T-cell (primary cell): ENCODE data around the gene ULK4. TPM values are rescaled to one million over a fixed set of nuclear protein-coding genes. Genes with fewer than 3 reads are reported as not detected.

Experiments used
- ATAC-seq, 4 experiments: fragments of 200-7000 bp in 3 of 4; fragments of 150-1000 bp in 1 of 4; cut with Tn5 transposase; replicated peaks in 1 of 4; 1 replicate in 3 of 4; 2 replicates in 1 of 4; pipeline ENCODE4 v1.10.0; 2021; ENCODE audit warnings: moderate library complexity in 3 of 4, mild to moderate bottlenecking in 2 of 4, moderate number of reproducible peaks in 1 of 4
- CTCF ChIA-PET, 2 donors: fragments of 300-600 bp; sonication (Branson Sonifier 250); formaldehyde crosslinking; loops; one replicate each; lab custom pipeline; 2022; ENCODE audit warnings: antibody characterized with exemption in 2 of 2; lab: Charles Lee
- POLR2A ChIA-PET, 2 donors: fragments of 300-600 bp; sonication (Branson Sonifier 250); formaldehyde crosslinking; loops; one replicate each; lab custom pipeline; 2022; ENCODE audit warnings: antibody characterized with exemption in 2 of 2; lab: Charles Lee
- DNase-seq, 35 experiments: peaks; one replicate each; pipeline versions ENCODE4 v3.0.0 to v3.0.0-alpha.2; 2013 to 2023
- H3K27ac ChIP-seq: one replicate; pipeline ENCODE4 v1.5.1; 2013; ENCODE audit warnings: low read length
- H3K27me3 ChIP-seq, 2 experiments: replicated peaks in 1 of 2; 1 replicate in 1 of 2; 2 replicates in 1 of 2; pipeline versions ENCODE4 v1.6.1 to v1.7.0; 2013; ENCODE audit warnings: low read length in 1 of 2, mixed read lengths in 1 of 2; ENCODE audit not compliant: control insufficient read depth in 2 of 2, insufficient read depth in 2 of 2; ENCODE audit errors: extremely low read depth in 1 of 2
- H3K36me3 ChIP-seq, 2 donors: 1 replicate in 1 of 2; 2 replicates in 1 of 2; pipeline versions ENCODE4 v1.6.1 to v1.7.0; 2013; ENCODE audit warnings: low read length in 1 of 2; ENCODE audit not compliant: control insufficient read depth in 2 of 2, insufficient read depth in 1 of 2; ENCODE audit errors: extremely low read depth in 1 of 2
- H3K4me1 ChIP-seq, 2 experiments: 1 replicate in 1 of 2; 2 replicates in 1 of 2; pipeline versions ENCODE4 v1.6.1 to v1.7.0; 2013; ENCODE audit warnings: low read length in 2 of 2, mixed read lengths in 1 of 2; ENCODE audit not compliant: insufficient read depth in 2 of 2, control insufficient read depth in 1 of 2; ENCODE audit errors: extremely low read depth in 1 of 2
- H3K4me3 ChIP-seq, 2 donors: 1 replicate in 1 of 2; 2 replicates in 1 of 2; pipeline versions ENCODE4 v1.5.1 to v1.7.0; 2013; ENCODE audit warnings: mild to moderate bottlenecking in 2 of 2, low read length in 1 of 2, moderate library complexity in 1 of 2; ENCODE audit not compliant: control insufficient read depth in 1 of 2; ENCODE audit errors: extremely low read depth in 1 of 2
- H3K9me3 ChIP-seq: 2 replicates; pipeline ENCODE4 v1.7.0; 2013
- H3K27ac Mint-ChIP-seq, 2 donors: one replicate each; pipeline ENCODE4 v1.8.0; 2020 to 2021; ENCODE audit warnings: mild to moderate bottlenecking in 2 of 2, mixed read lengths in 2 of 2
- H3K27me3 Mint-ChIP-seq, 2 donors: one replicate each; pipeline ENCODE4 v1.8.0; 2021 to 2022; ENCODE audit warnings: mixed read lengths in 2 of 2
- H3K36me3 Mint-ChIP-seq: one replicate; pipeline ENCODE4 v1.8.0; 2021; ENCODE audit warnings: mixed read lengths
- H3K4me1 Mint-ChIP-seq, 3 donors: one replicate each; pipeline ENCODE4 v1.8.0; 2020 to 2022; ENCODE audit warnings: mixed read lengths in 3 of 3, mild to moderate bottlenecking in 1 of 3
- H3K4me3 Mint-ChIP-seq, 3 donors: one replicate each; pipeline ENCODE4 v1.8.0; 2020 to 2022; ENCODE audit warnings: mild to moderate bottlenecking in 3 of 3, mixed read lengths in 3 of 3, moderate library complexity in 3 of 3
- H3K9me3 Mint-ChIP-seq, 3 donors: one replicate each; pipeline ENCODE4 v1.8.0; 2020 to 2022; ENCODE audit warnings: mixed read lengths in 3 of 3
- WGBS: methylation state at CpG from one replicate; pipeline ENCODE4 v1.1.5; 2013; ENCODE audit warnings: missing lambda C conversion rate; ENCODE audit not compliant: insufficient coverage; 5-methylcytosine and 5-hydroxymethylcytosine counted together
- total RNA-seq, 35 experiments: library from RNA in 6 of 35; stranded (reverse) in 6 of 35; fragments of 120-200 nt in 1 of 35; gene quantifications; one replicate each; pipeline versions ENCODE4 v1.2.1 to v1.2.4 and lab custom pipeline; 2013 to 2026

The ULK4 gene
- total RNA-seq, 5 donors from 2014 or later (not counting 1 experiment from before 2014, with no cell fraction given), result 17.5 to 28.2 (median 19.7) TPM

DNA sequence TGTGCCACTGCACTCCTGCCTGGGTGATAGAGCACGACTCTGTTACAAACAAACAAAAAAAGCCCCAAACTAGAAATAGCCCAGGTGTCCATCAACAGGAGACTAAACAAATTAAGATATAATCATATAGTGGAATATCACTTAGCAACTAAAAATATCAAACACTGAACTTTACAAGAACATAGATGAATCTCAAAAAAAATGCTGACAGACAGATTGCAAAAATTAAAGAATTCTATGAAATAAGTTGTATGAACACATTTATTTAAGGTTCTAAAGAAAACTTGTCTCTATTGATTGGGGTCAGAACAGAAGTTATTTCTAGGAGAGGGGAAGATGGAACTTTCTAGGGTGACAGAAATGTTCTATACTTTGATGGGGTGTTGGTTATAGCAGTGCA, 494.4 kb downstream of the ULK4 start:
- no peaks in the 10 kb centered on the region for H3K4me1 ChIP-seq
- ChIA-PET CTCF (no interaction called here), POLR2A (no interaction called here)
- H3K27ac ChIP-seq, result no peak overlapping the region
- Mint-ChIP-seq H3K4me1 (no peaks in the 10 kb centered on the region), H3K4me3 (no peak overlapping the region), H3K36me3 (peaks cover 30% of the 10 kb centered on the region), H3K27ac (no peak overlapping the region), H3K9me3 (peaks cover 14 to 30% (median 25%) of the 10 kb centered on the region in 3 donors), H3K27me3 (no peaks in the 10 kb centered on the region)
- H3K4me3 ChIP-seq, result no peak overlapping the region
- no peaks in the 10 kb centered on the region for H3K36me3 ChIP-seq
- no peaks in the 10 kb centered on the region for H3K27me3 ChIP-seq
- ATAC-seq (no peak), DNase-seq (no peak)
- H3K9me3 ChIP-seq, result peaks cover 3% of the 10 kb centered on the region
- no CpG with 5 or more reads among the region's 1 CpG for WGBS

DNA sequence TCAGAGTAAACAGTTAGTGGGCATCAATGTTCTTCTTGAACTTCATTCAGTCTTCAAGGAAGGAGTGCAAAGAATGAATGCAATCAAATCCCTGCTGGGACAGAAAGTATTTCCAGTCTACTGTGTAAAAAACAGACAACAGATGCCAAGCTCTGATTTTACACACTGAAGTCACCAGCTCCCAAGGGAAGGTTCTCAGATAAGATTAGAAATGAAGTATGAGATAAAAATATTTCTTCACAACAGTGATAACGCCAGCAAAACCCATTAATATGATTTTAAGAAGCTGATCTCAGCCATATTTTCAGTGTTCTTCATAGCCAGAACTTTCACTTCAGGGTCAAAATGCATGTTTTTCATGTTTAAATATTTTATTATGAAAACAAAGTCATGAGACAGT, 497.0 kb downstream of the ULK4 start:
- Mint-ChIP-seq H3K9me3 (peaks cover 9 to 11% (median 11%) of the 10 kb centered on the region in 3 donors), H3K4me3 (no peak overlapping the region), H3K36me3 (peaks cover 37% of the 10 kb centered on the region), H3K4me1 (no peaks in the 10 kb centered on the region), H3K27me3 (no peaks in the 10 kb centered on the region), H3K27ac (no peak overlapping the region)
- POLR2A ChIA-PET, result no interaction called here
- CTCF ChIA-PET, result no interaction called here
- Histone ChIP-seq H3K4me1 (no peaks in the 10 kb centered on the region), H3K27ac (no peak overlapping the region), H3K36me3 (no peaks in the 10 kb centered on the region), H3K27me3 (no peaks in the 10 kb centered on the region), H3K9me3 (no peaks in the 10 kb centered on the region), H3K4me3 (no peak overlapping the region)
- no peak for ATAC-seq
- no CpG with 5 or more reads among the region's 1 CpG for WGBS
- no peak for DNase-seq

DNA sequence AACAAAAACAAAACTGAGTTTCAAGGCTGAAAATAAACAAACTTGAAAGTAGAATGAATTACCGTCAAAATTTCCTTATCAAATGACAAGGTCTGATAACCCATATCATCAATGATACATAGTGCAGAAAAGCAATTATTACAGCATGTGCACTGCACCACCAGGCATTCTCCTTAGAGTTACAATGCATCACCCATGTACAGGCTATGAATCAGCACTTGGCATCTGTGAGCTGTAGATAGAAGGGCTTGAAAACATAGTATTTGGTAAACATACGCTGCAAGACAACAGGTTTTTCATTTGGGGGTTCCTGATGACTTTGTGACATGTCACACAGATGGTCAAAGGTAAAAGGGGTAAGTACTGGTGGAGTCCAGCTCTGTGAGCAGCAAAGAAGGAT, 497.5 kb downstream of the ULK4 start:
- ChIA-PET POLR2A (no interaction called here), CTCF (interaction anchor here in 1 of 2 donors (0.5 kb wide), 1 partner anchor 45 kb away, joined by 4 read pairs; no protein-coding TSS in a partner anchor)
- H3K27ac Mint-ChIP-seq, result no peak overlapping the region
- Histone ChIP-seq H3K27ac (no peak overlapping the region), H3K36me3 (no peaks in the 10 kb centered on the region), H3K4me1 (no peaks in the 10 kb centered on the region), H3K4me3 (no peak overlapping the region), H3K27me3 (no peaks in the 10 kb centered on the region), H3K9me3 (no peaks in the 10 kb centered on the region)
- peaks cover 6 to 7% (median 7%) of the 10 kb centered on the region in 3 donors for H3K9me3 Mint-ChIP-seq
- DNase-seq (no peak), ATAC-seq (no peak)
- peaks cover 37% of the 10 kb centered on the region for H3K36me3 Mint-ChIP-seq
- no peak overlapping the region for H3K4me3 Mint-ChIP-seq
- WGBS, result no CpG with 5 or more reads among the region's 2 CpGs
- no peaks in the 10 kb centered on the region for H3K4me1 Mint-ChIP-seq
- no peaks in the 10 kb centered on the region for H3K27me3 Mint-ChIP-seq

DNA sequence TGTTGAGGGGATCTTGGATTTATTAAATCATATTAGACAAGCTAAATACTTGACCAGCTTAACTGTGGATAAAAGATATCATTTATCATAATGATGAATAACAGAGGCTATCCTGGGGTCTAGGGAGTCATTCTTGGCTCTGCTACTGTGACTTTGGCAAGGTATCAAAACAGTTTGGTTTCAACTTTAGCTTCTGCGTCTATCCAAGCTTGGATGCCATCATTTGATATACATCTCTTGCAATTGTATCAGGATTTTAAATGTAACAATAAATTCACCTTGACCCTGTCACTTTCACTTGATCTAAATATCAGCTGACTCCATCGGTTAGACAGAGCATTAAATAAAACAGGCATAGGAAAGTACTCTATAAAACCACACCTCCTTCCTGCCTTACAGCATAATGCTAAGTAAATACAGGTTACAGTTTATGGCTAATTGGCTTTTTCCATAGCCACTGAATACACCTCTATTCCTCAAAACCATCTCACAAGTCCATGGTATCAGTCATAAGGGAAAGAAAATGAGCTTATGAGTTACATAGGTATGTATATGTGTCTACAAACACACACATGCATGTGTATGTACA, 499.7 kb downstream of the ULK4 start:
- CTCF ChIA-PET, result no interaction called here
- H3K27me3 ChIP-seq, result no peaks in the 10 kb centered on the region
- no CpG with 5 or more reads among the region's 2 CpGs for WGBS
- Mint-ChIP-seq H3K4me3 (no peak overlapping the region), H3K36me3 (peaks cover 34% of the 10 kb centered on the region), H3K27me3 (no peaks in the 10 kb centered on the region), H3K27ac (no peak overlapping the region), H3K4me1 (no peaks in the 10 kb centered on the region), H3K9me3 (no peaks in the 10 kb centered on the region)
- H3K27ac ChIP-seq, result no peak overlapping the region
- no peaks in the 10 kb centered on the region for H3K9me3 ChIP-seq
- H3K4me3 ChIP-seq, result no peak overlapping the region
- no peaks in the 10 kb centered on the region for H3K4me1 ChIP-seq
- ATAC-seq, result no peak
- POLR2A ChIA-PET, result no interaction called here
- no peak for DNase-seq
- no peaks in the 10 kb centered on the region for H3K36me3 ChIP-seq

DNA sequence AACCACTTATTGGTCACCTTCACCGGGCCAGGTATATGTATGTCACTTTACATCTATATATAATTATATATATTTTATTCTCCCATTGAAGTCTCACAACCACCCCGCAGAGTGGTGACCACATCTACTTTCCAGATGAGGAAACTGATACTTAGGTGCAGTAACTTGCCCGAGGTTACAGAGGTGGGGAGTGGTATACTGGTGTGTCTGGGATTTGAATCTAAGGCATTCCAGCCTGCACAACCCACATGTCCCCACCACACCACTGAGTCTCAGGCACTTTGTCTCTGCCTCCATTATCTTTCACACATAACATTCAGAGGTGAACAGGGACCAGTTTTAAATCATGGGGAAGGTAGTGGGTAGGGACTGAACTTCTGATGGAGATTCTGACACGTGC, 501.2 kb downstream of the ULK4 start:
- CTCF ChIA-PET, result no interaction called here
- Mint-ChIP-seq H3K27me3 (no peaks in the 10 kb centered on the region), H3K4me1 (no peaks in the 10 kb centered on the region), H3K27ac (no peak overlapping the region), H3K36me3 (peaks cover 39% of the 10 kb centered on the region), H3K9me3 (no peaks in the 10 kb centered on the region), H3K4me3 (no peak overlapping the region)
- POLR2A ChIA-PET, result no interaction called here
- DNase-seq (no peak), ATAC-seq (no peak)
- Histone ChIP-seq H3K9me3 (no peaks in the 10 kb centered on the region), H3K36me3 (no peaks in the 10 kb centered on the region), H3K27me3 (no peaks in the 10 kb centered on the region), H3K4me1 (no peaks in the 10 kb centered on the region), H3K27ac (no peak overlapping the region), H3K4me3 (no peak overlapping the region)
- no CpG with 5 or more reads among the region's 4 CpGs for WGBS

DNA sequence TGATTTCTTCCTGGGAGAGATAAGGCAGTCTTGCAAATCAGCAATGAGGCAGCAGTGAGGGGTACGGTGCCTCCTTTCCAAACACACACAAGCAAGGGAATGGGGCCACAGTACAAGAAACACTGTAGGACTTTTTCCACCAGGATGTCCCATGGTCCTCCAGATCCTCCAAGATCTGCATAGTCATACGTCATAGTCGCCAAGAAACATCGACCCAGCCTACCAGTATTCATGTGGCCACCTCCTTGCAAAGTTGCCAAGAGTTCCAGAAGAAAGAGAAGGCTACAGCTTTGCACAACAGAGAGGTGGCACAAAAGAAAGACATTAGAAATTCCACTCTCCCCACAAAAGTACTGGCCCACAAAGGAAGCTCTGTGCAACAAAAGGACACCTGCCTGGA, 504.7 kb downstream of the ULK4 start:
- ATAC-seq (no peak), DNase-seq (no peak)
- WGBS, result 100% methylated on average over 3 of the region's 4 CpGs
- Histone ChIP-seq H3K27me3 (no peaks in the 10 kb centered on the region), H3K27ac (no peak overlapping the region), H3K36me3 (no peaks in the 10 kb centered on the region), H3K9me3 (no peaks in the 10 kb centered on the region), H3K4me3 (no peak overlapping the region), H3K4me1 (no peaks in the 10 kb centered on the region)
- Mint-ChIP-seq H3K9me3 (no peaks in the 10 kb centered on the region), H3K4me1 (no peaks in the 10 kb centered on the region), H3K27me3 (no peaks in the 10 kb centered on the region), H3K4me3 (no peak overlapping the region), H3K27ac (no peak overlapping the region), H3K36me3 (peaks cover 47% of the 10 kb centered on the region)
- POLR2A ChIA-PET, result no interaction called here
- CTCF ChIA-PET, result no interaction called here

DNA sequence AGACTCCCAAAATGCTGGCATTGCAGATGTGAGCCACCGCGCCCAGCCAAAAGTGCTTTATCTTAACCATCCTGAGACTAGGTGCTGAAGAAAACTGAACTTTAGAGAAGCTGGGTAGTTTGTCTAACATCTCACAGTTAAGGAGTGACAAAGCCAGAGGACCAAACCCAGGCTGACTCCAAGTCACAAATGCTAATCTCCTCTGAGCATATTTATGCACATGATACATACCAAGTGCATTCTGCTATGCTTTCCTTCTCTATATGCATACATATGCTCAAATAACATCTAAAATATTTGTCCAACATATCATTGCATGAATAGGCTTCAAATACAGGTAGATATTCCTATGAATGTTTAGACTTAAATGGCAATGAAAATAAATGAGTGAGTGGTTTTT, 505.7 kb downstream of the ULK4 start:
- H3K27me3 Mint-ChIP-seq, result no peaks in the 10 kb centered on the region
- H3K36me3 Mint-ChIP-seq, result peaks cover 43% of the 10 kb centered on the region
- ATAC-seq, result no peak

More for the DNA sequence above, 505.7 kb downstream of the ULK4 start:
- no peaks in the 10 kb centered on the region for H3K4me1 Mint-ChIP-seq
- Histone ChIP-seq H3K36me3 (no peaks in the 10 kb centered on the region), H3K9me3 (no peaks in the 10 kb centered on the region), H3K27me3 (no peaks in the 10 kb centered on the region), H3K27ac (no peak overlapping the region), H3K4me1 (no peaks in the 10 kb centered on the region), H3K4me3 (no peak overlapping the region)
- POLR2A ChIA-PET, result no interaction called here
- no peak for DNase-seq
- no peak overlapping the region for H3K4me3 Mint-ChIP-seq
- WGBS, result no CpG with 5 or more reads among the region's 2 CpGs
- H3K9me3 Mint-ChIP-seq, result no peaks in the 10 kb centered on the region
- H3K27ac Mint-ChIP-seq, result no peak overlapping the region
- CTCF ChIA-PET, result no interaction called here
